OCI-LY7 (cell line): ENCODE data around the gene UACA.

Experiments
- EZH2phosphoT487 ChIP-seq: fragments of 200-600 bp; sonication (generic); IDR thresholded peaks from 2 replicates; pipeline ENCODE4 v1.6.1; 2018; ENCODE audit warnings: low read depth, borderline replicate concordance, mild to moderate bottlenecking, mixed run types, antibody characterized with exemption, low read length, moderate library complexity, mixed read lengths
- TF ChIP-seq, protein P1 (sequence below): fragments of 200-600 bp; sonication (generic); conservative IDR thresholded peaks from 2 replicates; pipeline ENCODE4 v1.5.1; 2014; ENCODE audit warnings: mild to moderate bottlenecking, antibody characterized with exemption, low read length, moderate library complexity, mixed read lengths

DNA sequence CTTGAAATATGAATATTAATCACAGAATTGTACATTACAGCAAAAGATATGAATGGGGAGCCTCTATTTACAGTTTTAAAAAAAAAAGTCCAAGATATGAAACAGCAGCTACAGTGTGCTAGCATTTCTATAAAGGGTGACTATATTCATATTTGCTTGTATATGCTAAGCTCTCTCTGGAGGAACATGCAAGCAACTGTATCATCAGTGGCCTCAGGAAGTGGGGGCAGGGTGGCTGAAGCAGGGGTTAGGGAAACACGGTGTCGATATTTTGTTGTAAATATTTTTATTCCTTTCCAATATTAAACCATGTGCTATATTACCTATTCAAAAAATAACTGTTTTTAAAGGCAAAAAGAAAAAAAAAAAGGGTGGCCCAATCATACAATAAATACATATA is 2.3 kb downstream of the UACA start:
- TF ChIP-seq, protein P1, sequence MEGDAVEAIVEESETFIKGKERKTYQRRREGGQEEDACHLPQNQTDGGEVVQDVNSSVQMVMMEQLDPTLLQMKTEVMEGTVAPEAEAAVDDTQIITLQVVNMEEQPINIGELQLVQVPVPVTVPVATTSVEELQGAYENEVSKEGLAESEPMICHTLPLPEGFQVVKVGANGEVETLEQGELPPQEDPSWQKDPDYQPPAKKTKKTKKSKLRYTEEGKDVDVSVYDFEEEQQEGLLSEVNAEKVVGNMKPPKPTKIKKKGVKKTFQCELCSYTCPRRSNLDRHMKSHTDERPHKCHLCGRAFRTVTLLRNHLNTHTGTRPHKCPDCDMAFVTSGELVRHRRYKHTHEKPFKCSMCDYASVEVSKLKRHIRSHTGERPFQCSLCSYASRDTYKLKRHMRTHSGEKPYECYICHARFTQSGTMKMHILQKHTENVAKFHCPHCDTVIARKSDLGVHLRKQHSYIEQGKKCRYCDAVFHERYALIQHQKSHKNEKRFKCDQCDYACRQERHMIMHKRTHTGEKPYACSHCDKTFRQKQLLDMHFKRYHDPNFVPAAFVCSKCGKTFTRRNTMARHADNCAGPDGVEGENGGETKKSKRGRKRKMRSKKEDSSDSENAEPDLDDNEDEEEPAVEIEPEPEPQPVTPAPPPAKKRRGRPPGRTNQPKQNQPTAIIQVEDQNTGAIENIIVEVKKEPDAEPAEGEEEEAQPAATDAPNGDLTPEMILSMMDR: no peak
- no peak for TF ChIP-seq EZH2phosphoT487
